IMR-90 (cell line): ENCODE results near the gene CAV3. TPM values are rescaled to one million over a fixed set of nuclear protein-coding genes. Genes with fewer than 3 reads are reported as not detected.

Experiments
- ATAC-seq: fragments of 200-7000 bp; cut with Tn5 transposase; 2 replicates; pipeline ENCODE4 v1.9.1; 2020; ENCODE audit warnings: low read depth, mild to moderate bottlenecking, moderate library complexity
- BruUV-seq: library from RNA; stranded (reverse); fragments of 400-500 nt; replicated peaks from 2 replicates; lab custom pipeline; 2021; lab: Mats Ljungman, UMichigan
- CTCF ChIA-PET: fragments of 300-600 bp; formaldehyde crosslinking; extraction: SDS; loops from one replicate; lab custom pipeline; 2021; ENCODE audit warnings: antibody characterized with exemption; lab: Yijun Ruan, JAX
- POLR2A ChIA-PET: fragments of 300-600 bp; sonication (Branson Sonifier 250); formaldehyde crosslinking; loops from one replicate; lab custom pipeline; 2022; ENCODE audit warnings: antibody characterized with exemption; ENCODE audit not compliant: unreplicated experiment; lab: Charles Lee
- DNase-seq: peaks from one replicate; pipeline ENCODE4 v3.0.0; 2013
- H2AFZ ChIP-seq: replicated peaks from 2 replicates; pipeline ENCODE3; 2013; ENCODE audit warnings: low read length, mild to moderate bottlenecking; ENCODE audit not compliant: poor library complexity
- H2AK5ac ChIP-seq: 2 replicates; pipeline ENCODE4 v1.6.1; 2013; ENCODE audit warnings: low read depth, low read length, inconsistent platforms
- H2AK9ac ChIP-seq: replicated peaks from 2 replicates; pipeline ENCODE3; 2013; ENCODE audit warnings: mild to moderate bottlenecking, low read depth, low read length, moderate library complexity; ENCODE audit not compliant: poor library complexity
- H2BK120ac ChIP-seq: 2 replicates; pipeline ENCODE4 v1.6.1; 2013; ENCODE audit warnings: low read depth, low read length, inconsistent platforms
- H2BK15ac ChIP-seq: 3 replicates; pipeline ENCODE4 v1.6.1; 2013; ENCODE audit warnings: low read depth, low read length, inconsistent platforms
- H2BK20ac ChIP-seq: 2 replicates; pipeline ENCODE4 v1.6.1; 2013; ENCODE audit warnings: low read depth, mild to moderate bottlenecking, inconsistent platforms, low read length, moderate library complexity
- H2BK5ac ChIP-seq: 2 replicates; pipeline ENCODE4 v1.6.1; 2013; ENCODE audit warnings: mild to moderate bottlenecking, low read depth, low read length, inconsistent platforms; ENCODE audit not compliant: poor library complexity, severe bottlenecking
- H3K14ac ChIP-seq: replicated peaks from 2 replicates; pipeline ENCODE4 v1.6.1; 2013; ENCODE audit warnings: low read depth, low read length, inconsistent platforms
- H3K18ac ChIP-seq: 2 replicates; pipeline ENCODE4 v1.6.1; 2013; ENCODE audit warnings: low read depth, low read length, control low read depth
- H3K23ac ChIP-seq: 2 replicates; pipeline ENCODE4 v1.6.1; 2013; ENCODE audit warnings: low read depth, low read length, inconsistent platforms
- H3K27ac ChIP-seq: 2 replicates; pipeline ENCODE4 v1.5.1; 2013; ENCODE audit warnings: mild to moderate bottlenecking, control low read depth, low read length; ENCODE audit not compliant: insufficient read depth
- H3K27me3 ChIP-seq: 2 replicates; pipeline ENCODE4 v1.6.1; 2013; ENCODE audit warnings: low read length; ENCODE audit not compliant: control insufficient read depth, insufficient read depth
- H3K36me3 ChIP-seq: 2 replicates; pipeline ENCODE4 v1.6.1; 2013; ENCODE audit warnings: low read length, mixed read lengths; ENCODE audit not compliant: control insufficient read depth, insufficient read depth
- H3K4ac ChIP-seq: 2 replicates; pipeline ENCODE4 v1.6.1; 2013; ENCODE audit warnings: low read depth, low read length, inconsistent platforms
- H3K4me1 ChIP-seq: 2 replicates; pipeline ENCODE4 v1.6.1; 2013; ENCODE audit warnings: low read length, mixed read lengths; ENCODE audit not compliant: control insufficient read depth, insufficient read depth
- H3K4me2 ChIP-seq: 2 replicates; pipeline ENCODE4 v1.6.1; 2013; ENCODE audit warnings: low read depth, mild to moderate bottlenecking, control low read depth, low read length, moderate library complexity
- H3K4me3 ChIP-seq: 2 replicates; pipeline ENCODE4 v1.5.1; 2013; ENCODE audit warnings: low read depth, mild to moderate bottlenecking, control low read depth, low read length, moderate library complexity; ENCODE audit not compliant: insufficient read depth
- H3K56ac ChIP-seq: 2 replicates; pipeline ENCODE4 v1.6.1; 2013; ENCODE audit warnings: low read length, inconsistent platforms; ENCODE audit not compliant: insufficient read depth; ENCODE audit errors: extremely low read depth
- H3K79me1 ChIP-seq, 2 experiments: 2 replicates each; pipeline ENCODE4 v1.6.1; 2013; ENCODE audit warnings: low read length in 2 of 2, inconsistent platforms in 1 of 2, low read depth in 1 of 2
- H3K9ac ChIP-seq: 2 replicates; pipeline ENCODE4 v1.6.1; 2013; ENCODE audit warnings: low read depth, low read length, control low read depth
- H3K9me1 ChIP-seq: 2 replicates; pipeline ENCODE4 v1.6.1; 2013; ENCODE audit warnings: low read length, inconsistent platforms; ENCODE audit not compliant: insufficient read depth
- H3K9me3 ChIP-seq: 2 replicates; pipeline ENCODE4 v1.6.1; 2013; ENCODE audit warnings: low read length; ENCODE audit not compliant: control insufficient read depth, insufficient read depth
- H4K20me1 ChIP-seq: 2 replicates; pipeline ENCODE4 v1.6.1; 2013; ENCODE audit warnings: low read length, inconsistent platforms; ENCODE audit not compliant: insufficient read depth
- H4K5ac ChIP-seq: 2 replicates; pipeline ENCODE4 v1.6.1; 2013; ENCODE audit warnings: mild to moderate bottlenecking, low read depth, low read length, control low read depth
- H4K8ac ChIP-seq, 2 experiments: 2 replicates each; pipeline ENCODE4 v1.6.1; 2013; ENCODE audit warnings: low read depth in 2 of 2, low read length in 2 of 2, control low read depth in 1 of 2, inconsistent platforms in 1 of 2
- H4K91ac ChIP-seq: 2 replicates; pipeline ENCODE4 v1.6.1; 2013; ENCODE audit warnings: low read depth, low read length, inconsistent platforms; ENCODE audit not compliant: insufficient read depth
- BHLHE40 ChIP-seq: fragments of 150-350 bp; IDR thresholded peaks from 2 replicates; pipeline ENCODE4 v1.6.1; 2016; ENCODE audit warnings: mild to moderate bottlenecking, low read depth, low read length
- CEBPB ChIP-seq: IDR thresholded peaks from 2 replicates; pipeline ENCODE4 v1.6.1; 2012; ENCODE audit warnings: low read depth, low read length, improper control_type of control experiment
- CHD1 ChIP-seq: IDR thresholded peaks from 2 replicates; pipeline ENCODE4 v1.6.1; 2012; ENCODE audit warnings: low read depth, low read length, improper control_type of control experiment
- FOS ChIP-seq: fragments of 150-350 bp; IDR thresholded peaks from 2 replicates; pipeline ENCODE4 v1.6.1; 2016; ENCODE audit warnings: low read depth, low read length
- MAFK ChIP-seq: IDR thresholded peaks from 2 replicates; pipeline ENCODE4 v1.6.1; 2012; ENCODE audit warnings: low read depth, low read length, improper control_type of control experiment
- MAZ ChIP-seq: IDR thresholded peaks from 2 replicates; pipeline ENCODE4 v1.6.1; 2012; ENCODE audit warnings: low read depth, mild to moderate bottlenecking, low read length, improper control_type of control experiment, moderate library complexity, borderline replicate concordance
- MXI1 ChIP-seq: IDR thresholded peaks from 2 replicates; pipeline ENCODE4 v1.6.1; 2012; ENCODE audit warnings: low read depth, mild to moderate bottlenecking, low read length, moderate library complexity, borderline replicate concordance
- NFE2L2 ChIP-seq: fragments of 150-350 bp; IDR thresholded peaks from 2 replicates; pipeline ENCODE4 v1.6.1; 2016; ENCODE audit warnings: low read depth, mild to moderate bottlenecking, low read length
- POLR2A ChIP-seq: IDR thresholded peaks from 2 replicates; pipeline ENCODE4 v1.6.1; 2012; ENCODE audit warnings: mild to moderate bottlenecking, low read depth, low read length
- RAD21 ChIP-seq: IDR thresholded peaks from 2 replicates; pipeline ENCODE4 v1.6.1; 2012; ENCODE audit warnings: low read length, improper control_type of control experiment
- RCOR1 ChIP-seq: IDR thresholded peaks from 2 replicates; pipeline ENCODE4 v1.6.1; 2012; ENCODE audit warnings: mild to moderate bottlenecking, low read length, improper control_type of control experiment; ENCODE audit not compliant: insufficient replicate concordance
- RFX5 ChIP-seq: IDR thresholded peaks from 2 replicates; pipeline ENCODE4 v1.8.0; 2012; ENCODE audit warnings: low read depth, mild to moderate bottlenecking, low read length, moderate library complexity
- SMC3 ChIP-seq: fragments of 150-350 bp; IDR thresholded peaks from 2 replicates; pipeline ENCODE4 v1.6.1; 2016; ENCODE audit warnings: low read depth, mild to moderate bottlenecking, antibody characterized with exemption, low read length, moderate library complexity
- WGBS, 2 experiments: methylation state at CpG; one replicate each; pipeline versions ENCODE4 v1.1.5 to v1.1.7; 2013; ENCODE audit warnings: missing lambda C conversion rate in 2 of 2; ENCODE audit not compliant: insufficient read length in 1 of 2; ENCODE audit errors: extremely low coverage in 2 of 2; 5-methylcytosine and 5-hydroxymethylcytosine counted together
- dilution Hi-C: fragments of 300-500 bp; cut with HindIII; formaldehyde crosslinking; loops from one replicate; pipeline ENCODE4 v1.14.3; 2018; ENCODE audit warnings: low sequenced_read_pairs; ENCODE audit not compliant: unreplicated experiment
- in situ Hi-C: fragments of 300-500 bp; cut with MboI; formaldehyde crosslinking; loops from 3 replicates; pipeline ENCODE4 v1.14.3; 2019; ENCODE audit warnings: low sequenced_read_pairs, inconsistent platforms, mixed read lengths
- intact Hi-C: fragments of 100-400 bp; cut with micrococcal nuclease; formaldehyde crosslinking; loops from 2 replicates; pipeline ENCODE4 v1.10.0; 2022
- polyA plus RNA-seq, 3 experiments: library from polyadenylated mRNA; depleted of rRNA; stranded (reverse); fragments of >200 nt; gene quantifications; 2 replicates each; pipeline ENCODE4 v1.2.3, GENCODE V29; 2012; ENCODE audit warnings: low replicate concordance in 1 of 3
- total RNA-seq: library from RNA; depleted of rRNA; stranded (reverse); fragments of >200 nt; gene quantifications from 2 replicates; pipeline ENCODE4 v1.2.3, GENCODE V29; 2012
- TF ChIP-seq, protein P1 (sequence below): conservative IDR thresholded peaks from 2 replicates; pipeline ENCODE4 v1.5.1; 2012; ENCODE audit warnings: mild to moderate bottlenecking, low read depth, low read length, improper control_type of control experiment
- TF ChIP-seq, protein P2 (sequence below): fragments of 150-350 bp; IDR thresholded peaks from 2 replicates; pipeline ENCODE4 v1.6.1; 2017; ENCODE audit warnings: mild to moderate bottlenecking, antibody characterized with exemption, low read length, low read depth
- TF ChIP-seq, protein P3 (sequence below): fragments of 150-350 bp; IDR thresholded peaks from 2 replicates; pipeline ENCODE4 v1.6.1; 2016; ENCODE audit warnings: low read depth, mild to moderate bottlenecking, low read length, moderate library complexity, borderline replicate concordance

Gene CAV3
- total and polyA plus RNA-seq, 2 of the 4 experiments (the other 2 are of a cell fraction) = 0.17 to 0.36 TPM

DNA sequence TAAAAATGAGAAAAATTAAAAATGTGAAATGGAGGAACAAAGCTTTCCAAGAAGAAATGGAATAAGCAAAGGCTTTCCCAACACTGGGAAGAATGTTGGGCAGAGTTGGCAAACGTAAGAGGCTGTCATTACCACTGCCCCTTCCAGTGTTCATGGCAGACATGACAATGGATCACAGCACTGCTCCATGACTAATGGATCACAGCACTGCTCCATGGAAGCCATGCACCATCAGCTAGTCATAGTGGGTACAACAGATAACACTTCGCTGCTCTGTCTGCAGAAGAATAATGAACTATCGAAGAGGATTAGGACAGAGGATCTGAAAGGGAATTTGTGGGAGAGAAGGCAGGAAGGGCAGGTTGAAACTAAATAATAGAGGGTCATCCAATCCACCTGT lies 5.0 kb downstream of the CAV3 start:
- CTCF ChIA-PET = no interaction called here
- ATAC-seq = no peak
- DNase-seq = no peak

More for the DNA sequence above, 5.0 kb downstream of the CAV3 start:
- Histone ChIP-seq H2AK5ac (0 out of 2 replicates have a peak overlapping the region, but pooled peaks have one; percentile 3), H3K9ac (no peak overlapping the region), H4K8ac (no peak overlapping the region), H2AFZ (no peak overlapping the region), H3K23ac (no peak overlapping the region), H3K9me1 (peaks cover 19% of the 10 kb centered on the region), H3K4ac (no peak overlapping the region; the same call in 1 of the 2 replicates), H2BK15ac (0 out of 3 replicates have a peak overlapping the region, but pooled peaks have one; percentile 0), H4K91ac (no peak overlapping the region; the same call in 1 of the 2 replicates), H3K18ac (no peak overlapping the region), H3K27me3 (no peaks in the 10 kb centered on the region), H2BK20ac (peak overlapping the region; percentile 6; the same call in 1 of the 2 replicates), H3K56ac (no peak overlapping the region), H3K4me1 (peaks cover 17% of the 10 kb centered on the region), H2AK9ac (no peak overlapping the region), H4K5ac (no peak overlapping the region), H3K4me3 (no peak overlapping the region), H4K20me1 (no peaks in the 10 kb centered on the region), H3K27ac (no peak overlapping the region), H3K4me2 (no peak overlapping the region), H3K36me3 (no peaks in the 10 kb centered on the region), H2BK120ac (no peak overlapping the region), H3K9me3 (no peaks in the 10 kb centered on the region), H3K79me1 (no peaks in the 10 kb centered on the region), H3K14ac (0 out of 2 replicates have a peak overlapping the region, but pooled peaks have one; percentile 17), H2BK5ac (no peak overlapping the region)
- no CpG with 5 or more reads among the region's 3 CpGs for WGBS, 2 experiments
- dilution Hi-C loops = no loop called here
- BruUV-seq = no TSS peak
- intact Hi-C loops = no loop called here
- POLR2A ChIA-PET = no interaction called here
- in situ Hi-C loops = loop anchor here (25.0 kb wide), 1 partner anchor 301 kb away; no protein-coding TSS in a partner anchor
- TF ChIP-seq MAZ (no peak), MAFK (no peak), FOS (no peak), NFE2L2 (no peak), RFX5 (no peak), RCOR1 (no peak), MXI1 (no peak), RAD21 (no peak), CEBPB (no peak), CHD1 (no peak), BHLHE40 (no peak), POLR2A (no peak), SMC3 (no peak)
- TF ChIP-seq, protein P1, sequence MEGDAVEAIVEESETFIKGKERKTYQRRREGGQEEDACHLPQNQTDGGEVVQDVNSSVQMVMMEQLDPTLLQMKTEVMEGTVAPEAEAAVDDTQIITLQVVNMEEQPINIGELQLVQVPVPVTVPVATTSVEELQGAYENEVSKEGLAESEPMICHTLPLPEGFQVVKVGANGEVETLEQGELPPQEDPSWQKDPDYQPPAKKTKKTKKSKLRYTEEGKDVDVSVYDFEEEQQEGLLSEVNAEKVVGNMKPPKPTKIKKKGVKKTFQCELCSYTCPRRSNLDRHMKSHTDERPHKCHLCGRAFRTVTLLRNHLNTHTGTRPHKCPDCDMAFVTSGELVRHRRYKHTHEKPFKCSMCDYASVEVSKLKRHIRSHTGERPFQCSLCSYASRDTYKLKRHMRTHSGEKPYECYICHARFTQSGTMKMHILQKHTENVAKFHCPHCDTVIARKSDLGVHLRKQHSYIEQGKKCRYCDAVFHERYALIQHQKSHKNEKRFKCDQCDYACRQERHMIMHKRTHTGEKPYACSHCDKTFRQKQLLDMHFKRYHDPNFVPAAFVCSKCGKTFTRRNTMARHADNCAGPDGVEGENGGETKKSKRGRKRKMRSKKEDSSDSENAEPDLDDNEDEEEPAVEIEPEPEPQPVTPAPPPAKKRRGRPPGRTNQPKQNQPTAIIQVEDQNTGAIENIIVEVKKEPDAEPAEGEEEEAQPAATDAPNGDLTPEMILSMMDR = no peak
- TF ChIP-seq, protein P2, sequence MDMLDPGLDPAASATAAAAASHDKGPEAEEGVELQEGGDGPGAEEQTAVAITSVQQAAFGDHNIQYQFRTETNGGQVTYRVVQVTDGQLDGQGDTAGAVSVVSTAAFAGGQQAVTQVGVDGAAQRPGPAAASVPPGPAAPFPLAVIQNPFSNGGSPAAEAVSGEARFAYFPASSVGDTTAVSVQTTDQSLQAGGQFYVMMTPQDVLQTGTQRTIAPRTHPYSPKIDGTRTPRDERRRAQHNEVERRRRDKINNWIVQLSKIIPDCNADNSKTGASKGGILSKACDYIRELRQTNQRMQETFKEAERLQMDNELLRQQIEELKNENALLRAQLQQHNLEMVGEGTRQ = no peak
- TF ChIP-seq, protein P3, sequence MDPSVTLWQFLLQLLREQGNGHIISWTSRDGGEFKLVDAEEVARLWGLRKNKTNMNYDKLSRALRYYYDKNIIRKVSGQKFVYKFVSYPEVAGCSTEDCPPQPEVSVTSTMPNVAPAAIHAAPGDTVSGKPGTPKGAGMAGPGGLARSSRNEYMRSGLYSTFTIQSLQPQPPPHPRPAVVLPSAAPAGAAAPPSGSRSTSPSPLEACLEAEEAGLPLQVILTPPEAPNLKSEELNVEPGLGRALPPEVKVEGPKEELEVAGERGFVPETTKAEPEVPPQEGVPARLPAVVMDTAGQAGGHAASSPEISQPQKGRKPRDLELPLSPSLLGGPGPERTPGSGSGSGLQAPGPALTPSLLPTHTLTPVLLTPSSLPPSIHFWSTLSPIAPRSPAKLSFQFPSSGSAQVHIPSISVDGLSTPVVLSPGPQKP = no peak
